Mammary epithelial cell (primary cell): Measurements from ENCODE around the gene NRTN.
"Not testable (repeated sequence)": the region's sequence is repeated elsewhere in the genome, so short reads cannot be mapped to it uniquely, and the experiment has no call there.

Source experiments
- CTCF ChIP-seq, 2 donors: IDR thresholded peaks in 1 of 2; conservative IDR thresholded peaks in 1 of 2; 2 replicates each; pipeline ENCODE4 v1.5.1; 2011 to 2012; ENCODE audit warnings: inconsistent platforms in 2 of 2, low read length in 2 of 2, mild to moderate bottlenecking in 2 of 2, control low read depth in 1 of 2, low read depth in 1 of 2; ENCODE audit not compliant: insufficient read depth in 1 of 2; ENCODE audit errors: extremely low read depth in 1 of 2
- EZH2 ChIP-seq: IDR thresholded peaks from 2 replicates; pipeline ENCODE4 v1.6.1; 2012; ENCODE audit warnings: low read length, inconsistent platforms, borderline replicate concordance

- TF ChIP-seq CTCF (conservative IDR thresholded peaks at IDR 0.05 in 1 of 2, IDR thresholded peaks at IDR 0.05 in 1 of 2; ENCODE audit: extremely low read depth in 1 of 2, insufficient read depth in 1 of 2, low read depth in 1 of 2, low read length in 2 of 2); EZH2: not testable (repeated sequence)
These were observed 49.3 kb downstream of the NRTN start for GRCh38 chr19:5854121-5854520.
